ENCODE measurements around the gene TMEM131.
A peak's percentile ranks its signal among the peaks of the same experiment; 100 is the strongest.
"Not testable (repeated sequence)": the region's sequence is repeated elsewhere in the genome, so short reads cannot be mapped to it uniquely, and the experiment has no call there.

TMEM131 gene, protein sequence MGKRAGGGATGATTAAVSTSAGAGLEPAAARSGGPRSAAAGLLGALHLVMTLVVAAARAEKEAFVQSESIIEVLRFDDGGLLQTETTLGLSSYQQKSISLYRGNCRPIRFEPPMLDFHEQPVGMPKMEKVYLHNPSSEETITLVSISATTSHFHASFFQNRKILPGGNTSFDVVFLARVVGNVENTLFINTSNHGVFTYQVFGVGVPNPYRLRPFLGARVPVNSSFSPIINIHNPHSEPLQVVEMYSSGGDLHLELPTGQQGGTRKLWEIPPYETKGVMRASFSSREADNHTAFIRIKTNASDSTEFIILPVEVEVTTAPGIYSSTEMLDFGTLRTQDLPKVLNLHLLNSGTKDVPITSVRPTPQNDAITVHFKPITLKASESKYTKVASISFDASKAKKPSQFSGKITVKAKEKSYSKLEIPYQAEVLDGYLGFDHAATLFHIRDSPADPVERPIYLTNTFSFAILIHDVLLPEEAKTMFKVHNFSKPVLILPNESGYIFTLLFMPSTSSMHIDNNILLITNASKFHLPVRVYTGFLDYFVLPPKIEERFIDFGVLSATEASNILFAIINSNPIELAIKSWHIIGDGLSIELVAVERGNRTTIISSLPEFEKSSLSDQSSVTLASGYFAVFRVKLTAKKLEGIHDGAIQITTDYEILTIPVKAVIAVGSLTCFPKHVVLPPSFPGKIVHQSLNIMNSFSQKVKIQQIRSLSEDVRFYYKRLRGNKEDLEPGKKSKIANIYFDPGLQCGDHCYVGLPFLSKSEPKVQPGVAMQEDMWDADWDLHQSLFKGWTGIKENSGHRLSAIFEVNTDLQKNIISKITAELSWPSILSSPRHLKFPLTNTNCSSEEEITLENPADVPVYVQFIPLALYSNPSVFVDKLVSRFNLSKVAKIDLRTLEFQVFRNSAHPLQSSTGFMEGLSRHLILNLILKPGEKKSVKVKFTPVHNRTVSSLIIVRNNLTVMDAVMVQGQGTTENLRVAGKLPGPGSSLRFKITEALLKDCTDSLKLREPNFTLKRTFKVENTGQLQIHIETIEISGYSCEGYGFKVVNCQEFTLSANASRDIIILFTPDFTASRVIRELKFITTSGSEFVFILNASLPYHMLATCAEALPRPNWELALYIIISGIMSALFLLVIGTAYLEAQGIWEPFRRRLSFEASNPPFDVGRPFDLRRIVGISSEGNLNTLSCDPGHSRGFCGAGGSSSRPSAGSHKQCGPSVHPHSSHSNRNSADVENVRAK (N-terminal part only)

GRCh38 chr2:97995734-97996624 lies at the start of gene TMEM131:
Gene TMEM131, minus strand, starts transcription at chr2:97995948. Its CDS starts 286 bp downstream, at chr2:97995662.
- DNase-seq (ENCODE audit: low read depth): peak; percentile 94

DNA sequence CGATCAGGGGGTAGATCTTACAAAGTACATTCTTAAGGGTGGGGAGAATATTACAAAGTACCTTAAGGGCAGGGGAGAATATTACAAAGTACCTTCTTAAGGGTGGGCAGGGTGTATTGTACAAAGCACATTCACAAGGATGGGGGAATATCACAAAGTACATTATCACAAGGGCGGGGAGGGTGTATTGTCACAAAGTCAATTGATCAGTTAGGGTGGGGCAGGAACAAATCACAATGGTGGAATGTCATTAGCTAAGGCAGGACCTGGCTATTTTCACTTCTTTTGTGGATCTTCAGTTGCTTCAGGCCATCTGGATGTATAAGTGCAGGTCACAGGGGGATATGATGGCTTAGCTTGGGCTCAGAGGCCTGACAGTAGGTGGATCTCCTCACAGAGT lies 49.0 kb upstream of the TMEM131 start:
- not testable (repeated sequence) for DNase-seq (ENCODE audit: low read depth)

- no peak for DNase-seq (ENCODE audit: low read depth)
Observed at GRCh38 chr2:98043101-98043500, 47.4 kb upstream of the TMEM131 start.

DNA sequence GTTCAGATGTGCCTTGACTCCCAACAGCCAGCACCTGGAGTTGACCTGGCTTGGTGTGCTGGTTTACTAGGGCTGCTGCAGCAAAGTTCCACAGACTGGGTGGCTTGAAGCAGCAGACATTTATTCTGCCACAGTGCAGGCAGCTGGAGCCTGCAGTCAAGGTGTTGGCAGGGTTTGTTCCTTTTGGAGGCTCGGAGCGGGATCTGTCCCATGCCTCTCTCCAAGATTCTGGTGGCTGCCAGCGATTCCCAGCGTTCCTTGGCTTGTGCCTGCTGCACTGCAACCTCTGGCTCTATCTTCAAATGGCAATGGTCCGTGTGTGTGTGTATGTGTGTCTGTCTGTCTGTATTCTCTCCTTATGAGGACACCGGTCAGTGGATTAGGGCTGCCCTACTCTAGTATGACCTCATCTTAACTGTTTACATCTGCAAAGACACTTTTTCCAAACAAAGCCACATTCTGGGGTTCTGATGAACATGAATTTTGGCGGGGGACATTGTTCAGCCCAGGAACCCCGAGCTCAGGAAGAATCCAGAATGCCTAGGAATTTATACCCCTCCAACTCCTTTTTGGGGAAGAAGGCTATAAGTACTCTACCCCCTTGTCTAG lies 44.7 kb upstream of the TMEM131 start:
- no peak for DNase-seq (ENCODE audit: low read depth)

DNA sequence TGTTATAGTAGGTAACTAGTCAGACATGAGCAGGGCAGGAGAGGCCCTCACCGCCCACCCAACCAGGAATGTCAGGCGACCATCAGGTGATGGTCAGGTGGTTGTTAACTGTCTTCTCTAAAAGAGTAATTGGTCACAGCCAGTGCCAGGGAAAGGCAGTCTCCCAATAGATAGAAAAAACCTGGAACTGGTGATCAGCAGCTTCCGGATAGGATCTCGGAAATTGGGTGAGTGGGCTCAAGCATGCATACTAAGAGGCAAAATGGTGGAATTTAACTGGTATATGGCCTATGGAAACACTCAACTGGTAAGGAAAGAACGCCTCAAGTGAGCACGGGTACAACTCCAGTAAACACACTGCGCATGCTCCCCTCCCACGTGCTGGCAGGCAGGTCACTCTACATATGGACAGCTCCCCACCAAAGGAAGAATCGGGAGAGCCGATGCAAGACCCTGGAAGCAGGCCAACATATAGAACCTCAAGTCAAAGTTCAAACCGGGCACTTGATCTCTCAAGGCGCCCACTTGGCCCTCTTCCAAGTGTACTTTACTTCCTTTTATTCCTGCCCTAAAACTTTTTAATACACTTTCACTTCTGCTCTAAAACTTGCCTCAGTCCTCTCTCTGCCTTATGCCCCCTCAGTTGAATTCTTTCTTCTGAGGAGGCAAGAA lies 43.5 kb upstream of the TMEM131 start:
- no peak for DNase-seq (ENCODE audit: low read depth)

DNA sequence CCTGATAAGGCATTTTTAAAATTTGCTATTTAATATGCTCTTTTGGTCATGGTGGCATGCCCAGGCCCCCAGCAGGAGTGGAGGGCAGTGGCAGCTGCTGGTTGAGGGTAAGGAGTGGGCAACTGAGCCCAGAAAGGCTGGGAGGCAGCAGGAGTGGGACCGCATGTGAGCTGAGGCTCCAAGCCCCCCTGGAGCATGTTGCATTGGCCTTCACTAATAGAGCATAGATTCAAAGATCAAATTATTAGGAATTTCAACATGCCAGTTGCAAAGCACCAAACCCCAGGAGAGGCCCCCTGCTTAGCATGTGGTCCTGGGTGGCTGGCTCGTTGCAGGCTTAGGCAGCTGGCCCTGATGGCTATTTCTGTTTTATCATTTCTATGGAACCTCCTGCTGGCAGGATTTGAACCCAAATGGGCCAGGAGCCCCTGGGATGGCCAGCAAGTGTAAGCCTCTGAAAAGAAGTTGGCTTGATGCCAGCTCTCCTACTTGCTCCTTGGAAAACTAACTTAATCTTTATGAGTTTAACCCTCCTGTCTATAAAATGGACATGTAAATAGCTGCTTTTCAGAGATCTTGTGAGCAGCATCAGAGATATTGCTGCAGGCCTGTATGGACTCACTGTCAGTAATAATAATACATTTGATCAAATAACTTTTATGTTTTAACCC lies 42.1 kb upstream of the TMEM131 start:
- DNase-seq (ENCODE audit: low read depth): no peak

DNA sequence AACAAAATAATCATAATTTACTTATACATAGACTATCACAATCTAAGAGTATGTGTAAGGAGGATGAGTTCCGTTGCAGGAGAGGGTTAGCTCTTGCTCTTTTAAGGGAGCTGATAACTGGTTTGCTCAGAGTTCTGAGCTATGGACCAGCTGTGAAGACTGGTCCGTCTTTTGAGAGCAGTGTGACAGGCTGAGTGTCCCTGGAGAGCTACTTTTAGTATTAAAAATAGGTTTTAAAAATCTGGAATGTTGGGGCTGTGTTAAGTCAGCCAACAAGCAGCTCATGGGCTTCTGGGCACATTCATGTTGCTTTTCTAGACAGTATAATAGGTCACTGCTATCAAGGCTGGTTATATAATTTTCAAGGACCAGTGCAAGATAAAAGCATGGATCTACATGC lies 41.5 kb upstream of the TMEM131 start:
- DNase-seq (ENCODE audit: low read depth): no peak

GRCh38 chr2:98036349-98037000 lies 40.7 kb upstream of the TMEM131 start:
- DNase-seq (ENCODE audit: low read depth): no peak

- no peak for DNase-seq (ENCODE audit: low read depth)
Observed at GRCh38 chr2:98034745-98035144, 39.0 kb upstream of the TMEM131 start.

DNA sequence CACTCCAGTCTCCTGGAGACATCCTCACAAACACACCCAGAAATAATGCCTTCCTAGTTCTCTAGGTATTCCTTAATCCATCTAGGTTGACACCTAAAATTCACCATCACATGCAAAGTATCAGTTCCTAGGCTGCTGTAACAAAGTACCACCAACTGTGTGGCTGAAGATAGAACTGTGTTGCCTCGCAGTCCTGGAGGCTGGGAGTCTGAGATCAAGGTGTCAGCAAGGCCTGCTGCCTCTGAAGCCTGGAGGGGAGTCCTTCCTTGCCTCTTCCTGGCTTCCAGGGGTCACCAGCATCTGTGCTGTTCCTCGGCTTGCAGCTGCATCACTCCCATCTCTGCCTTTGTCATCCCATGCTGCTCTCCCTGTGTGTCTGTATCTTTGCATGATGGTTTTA lies 36.3 kb upstream of the TMEM131 start:
- DNase-seq (ENCODE audit: low read depth): no peak

GRCh38 chr2:98029718-98030222 lies 34.0 kb upstream of the TMEM131 start:
- no peak for DNase-seq (ENCODE audit: low read depth)

DNA sequence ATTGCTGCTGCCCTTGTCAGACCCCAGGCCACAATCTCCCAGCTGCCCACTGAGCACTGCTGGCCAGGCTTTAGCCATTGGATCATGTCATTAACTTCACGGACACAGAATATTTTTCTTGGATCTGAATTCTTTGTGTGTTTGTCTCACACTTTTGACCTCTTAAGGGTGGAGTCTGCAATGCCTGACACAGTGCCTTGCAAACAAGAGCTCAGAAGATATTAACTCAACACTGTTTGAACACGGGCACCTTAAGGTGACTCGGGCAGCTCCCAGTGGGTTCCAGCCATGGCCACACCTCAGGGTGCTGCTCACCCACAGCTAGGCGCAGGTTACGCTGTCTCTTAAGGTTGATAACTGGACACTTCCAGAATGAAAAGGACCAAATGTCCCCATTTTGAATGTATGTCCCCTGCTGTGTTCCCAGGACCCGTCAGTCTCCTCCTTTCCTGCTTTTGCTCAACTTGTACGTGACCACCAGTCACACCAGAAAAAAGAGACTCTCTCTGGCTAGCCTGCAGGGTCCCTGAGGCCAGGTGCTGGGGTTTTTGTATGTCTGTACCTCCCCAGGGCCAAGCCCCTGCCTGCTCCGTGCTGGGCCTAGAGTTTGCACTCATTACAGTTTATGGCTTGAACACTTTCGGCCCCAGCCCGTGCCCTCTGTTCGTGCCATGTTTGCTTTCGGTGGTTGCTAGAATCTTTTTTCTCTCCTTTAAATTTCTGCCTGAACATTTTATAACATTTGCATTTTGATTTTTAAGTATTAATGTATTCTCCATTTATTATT lies 33.4 kb upstream of the TMEM131 start:
- DNase-seq (ENCODE audit: low read depth): no peak

DNA sequence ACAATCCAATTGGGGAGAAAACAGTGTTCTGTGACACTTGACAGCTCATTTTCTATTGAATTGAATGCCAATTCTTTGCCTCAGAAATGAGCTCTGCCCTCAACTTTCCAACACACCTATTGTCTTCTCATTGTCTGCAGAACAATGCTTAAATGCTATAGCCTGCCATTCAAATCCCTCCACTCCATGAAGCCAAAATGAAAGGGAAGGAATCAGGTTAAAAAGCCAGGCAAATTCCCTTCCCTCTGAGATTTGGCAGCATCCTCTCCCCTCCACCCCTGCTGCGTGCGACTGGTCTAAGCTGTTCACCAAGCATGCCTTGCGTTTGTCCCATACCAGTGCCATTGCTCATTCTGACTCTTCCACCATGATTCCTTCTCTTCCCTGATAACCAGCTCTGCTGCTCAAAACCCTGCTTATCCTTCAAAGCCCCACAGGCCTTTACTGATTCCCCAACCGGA lies 32.4 kb upstream of the TMEM131 start:
- no peak for DNase-seq (ENCODE audit: low read depth)

- no peak for DNase-seq (ENCODE audit: low read depth)
Observed at GRCh38 chr2:98027538-98027937, 31.8 kb upstream of the TMEM131 start.

- DNase-seq (ENCODE audit: low read depth): no peak
Observed at GRCh38 chr2:98026927-98027522, 31.3 kb upstream of the TMEM131 start.

GRCh38 chr2:98026292-98026691 lies 30.5 kb upstream of the TMEM131 start:
- DNase-seq (ENCODE audit: low read depth): no peak

- no peak for DNase-seq (ENCODE audit: low read depth)
Observed at GRCh38 chr2:98025481-98026037, 29.8 kb upstream of the TMEM131 start.

All from stimulated activated CD8-positive, alpha-beta memory T cell treated with anti-CD3 and anti-CD28 coated beads, Interleukin-7, amount 100 ng/mL, for 24 hours (primary cell).